Upper lobe of right lung (tissue), 1 donor: ENCODE results near the gene PCDHA13. TPM values are rescaled to one million over a fixed set of nuclear protein-coding genes. Genes with fewer than 3 reads are reported as not detected.
A peak's percentile ranks its signal among the peaks of the same experiment; 100 is the strongest.

Source experiments
- ATAC-seq: fragments of 200-7000 bp; cut with Tn5 transposase; one replicate; pipeline ENCODE4 v1.9.1; 2020; ENCODE audit warnings: mild to moderate bottlenecking, moderate library complexity
- DNase-seq: peaks from one replicate; pipeline ENCODE4 v3.0.0-alpha.2; 2020
- H3K27ac ChIP-seq: fragments of 200-600 bp; one replicate; pipeline ENCODE4 v1.8.0; 2022
- H3K27me3 ChIP-seq: fragments of 200-600 bp; one replicate; pipeline ENCODE4 v1.8.0; 2022; ENCODE audit warnings: mild to moderate bottlenecking
- H3K36me3 ChIP-seq: fragments of 200-600 bp; one replicate; pipeline ENCODE4 v1.8.0; 2022
- H3K4me1 ChIP-seq: fragments of 200-600 bp; one replicate; pipeline ENCODE4 v1.8.0; 2022
- H3K4me3 ChIP-seq: fragments of 200-600 bp; one replicate; pipeline ENCODE4 v1.8.0; 2022; ENCODE audit warnings: mild to moderate bottlenecking
- H3K9me3 ChIP-seq: fragments of 200-600 bp; one replicate; pipeline ENCODE4 v1.8.0; 2022
- intact Hi-C: fragments of 100-400 bp; cut with DNase I; formaldehyde crosslinking; loops from one replicate; pipeline ENCODE4 v1.11.0; 2022
- total RNA-seq: library from RNA; stranded (reverse); fragmentation: NEBNext Ultra II Directional; extraction: Animal tissue kit (Norgen Biotek cat#: 25700); gene quantifications from one replicate; pipeline ENCODE4 v1.2.1, GENCODE V29; 2021
- TF ChIP-seq, protein P1 (sequence below): fragments of 200-600 bp; IDR thresholded peaks from one replicate; pipeline ENCODE4 v1.8.0; 2022; ENCODE audit warnings: antibody characterized with exemption
- donor health status: DM: no; HTN: yes; CAD: no; lungs with severe emphysema.

PCDHA13 gene
- total RNA-seq, 1 donor from 2014 or later, result 2.3 TPM

DNA sequence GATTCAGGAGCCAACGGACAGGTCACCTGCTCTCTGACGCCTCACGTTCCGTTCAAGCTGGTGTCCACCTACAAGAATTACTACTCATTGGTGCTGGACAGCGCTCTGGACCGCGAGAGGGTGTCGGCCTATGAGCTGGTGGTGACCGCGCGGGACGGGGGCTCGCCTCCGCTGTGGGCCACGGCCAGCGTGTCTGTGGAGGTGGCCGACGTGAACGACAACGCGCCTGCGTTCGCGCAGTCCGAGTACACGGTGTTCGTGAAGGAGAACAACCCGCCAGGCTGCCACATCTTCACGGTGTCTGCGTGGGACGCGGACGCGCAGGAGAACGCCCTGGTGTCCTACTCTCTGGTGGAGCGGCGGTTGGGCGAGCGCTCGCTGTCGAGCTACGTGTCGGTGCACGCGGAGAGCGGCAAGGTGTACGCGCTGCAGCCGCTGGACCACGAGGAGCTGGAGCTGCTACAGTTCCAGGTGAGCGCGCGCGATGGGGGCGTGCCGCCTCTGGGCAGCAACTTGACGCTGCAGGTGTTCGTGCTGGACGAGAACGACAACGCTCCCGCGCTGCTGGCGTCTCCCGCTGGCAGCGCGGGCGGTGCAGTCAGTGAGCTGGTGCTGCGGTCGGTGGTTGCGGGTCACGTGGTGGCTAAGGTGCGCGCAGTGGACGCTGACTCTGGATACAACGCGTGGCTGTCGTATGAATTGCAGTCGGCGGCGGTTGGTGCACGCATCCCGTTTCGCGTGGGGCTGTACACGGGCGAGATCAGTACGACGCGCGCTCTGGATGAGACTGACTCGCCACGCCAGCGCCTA lies 24.5 kb upstream of the PCDHA13 start:
- Histone ChIP-seq H3K9me3 (no peaks in the 10 kb centered on the region), H3K4me3 (no peak overlapping the region), H3K36me3 (no peaks in the 10 kb centered on the region), H3K27ac (no peak overlapping the region), H3K27me3 (peaks cover 22% of the 10 kb centered on the region), H3K4me1 (no peaks in the 10 kb centered on the region)
- TF ChIP-seq, protein P1, sequence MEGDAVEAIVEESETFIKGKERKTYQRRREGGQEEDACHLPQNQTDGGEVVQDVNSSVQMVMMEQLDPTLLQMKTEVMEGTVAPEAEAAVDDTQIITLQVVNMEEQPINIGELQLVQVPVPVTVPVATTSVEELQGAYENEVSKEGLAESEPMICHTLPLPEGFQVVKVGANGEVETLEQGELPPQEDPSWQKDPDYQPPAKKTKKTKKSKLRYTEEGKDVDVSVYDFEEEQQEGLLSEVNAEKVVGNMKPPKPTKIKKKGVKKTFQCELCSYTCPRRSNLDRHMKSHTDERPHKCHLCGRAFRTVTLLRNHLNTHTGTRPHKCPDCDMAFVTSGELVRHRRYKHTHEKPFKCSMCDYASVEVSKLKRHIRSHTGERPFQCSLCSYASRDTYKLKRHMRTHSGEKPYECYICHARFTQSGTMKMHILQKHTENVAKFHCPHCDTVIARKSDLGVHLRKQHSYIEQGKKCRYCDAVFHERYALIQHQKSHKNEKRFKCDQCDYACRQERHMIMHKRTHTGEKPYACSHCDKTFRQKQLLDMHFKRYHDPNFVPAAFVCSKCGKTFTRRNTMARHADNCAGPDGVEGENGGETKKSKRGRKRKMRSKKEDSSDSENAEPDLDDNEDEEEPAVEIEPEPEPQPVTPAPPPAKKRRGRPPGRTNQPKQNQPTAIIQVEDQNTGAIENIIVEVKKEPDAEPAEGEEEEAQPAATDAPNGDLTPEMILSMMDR, result no peak
- intact Hi-C loops, result no loop called here
- ATAC-seq (no peak), DNase-seq (no peak)

DNA sequence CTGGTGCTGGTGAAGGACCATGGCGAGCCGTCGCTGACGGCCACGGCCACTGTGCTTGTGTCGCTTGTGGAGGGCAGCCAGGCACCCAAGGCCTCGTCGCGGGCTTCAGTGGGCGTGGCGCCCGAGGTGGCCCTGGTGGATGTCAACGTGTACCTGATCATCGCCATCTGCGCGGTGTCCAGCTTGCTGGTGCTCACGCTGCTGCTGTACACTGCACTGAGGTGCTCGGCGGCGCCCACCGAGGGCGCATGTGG lies 24.0 kb upstream of the PCDHA13 start:
- ATAC-seq (no peak), DNase-seq (no peak)
- intact Hi-C loops, result no loop called here
- Histone ChIP-seq H3K4me3 (no peak overlapping the region), H3K4me1 (no peaks in the 10 kb centered on the region), H3K9me3 (no peaks in the 10 kb centered on the region), H3K27me3 (peaks cover 22% of the 10 kb centered on the region), H3K27ac (no peak overlapping the region), H3K36me3 (no peaks in the 10 kb centered on the region)
- TF ChIP-seq, protein P1, result no peak

DNA sequence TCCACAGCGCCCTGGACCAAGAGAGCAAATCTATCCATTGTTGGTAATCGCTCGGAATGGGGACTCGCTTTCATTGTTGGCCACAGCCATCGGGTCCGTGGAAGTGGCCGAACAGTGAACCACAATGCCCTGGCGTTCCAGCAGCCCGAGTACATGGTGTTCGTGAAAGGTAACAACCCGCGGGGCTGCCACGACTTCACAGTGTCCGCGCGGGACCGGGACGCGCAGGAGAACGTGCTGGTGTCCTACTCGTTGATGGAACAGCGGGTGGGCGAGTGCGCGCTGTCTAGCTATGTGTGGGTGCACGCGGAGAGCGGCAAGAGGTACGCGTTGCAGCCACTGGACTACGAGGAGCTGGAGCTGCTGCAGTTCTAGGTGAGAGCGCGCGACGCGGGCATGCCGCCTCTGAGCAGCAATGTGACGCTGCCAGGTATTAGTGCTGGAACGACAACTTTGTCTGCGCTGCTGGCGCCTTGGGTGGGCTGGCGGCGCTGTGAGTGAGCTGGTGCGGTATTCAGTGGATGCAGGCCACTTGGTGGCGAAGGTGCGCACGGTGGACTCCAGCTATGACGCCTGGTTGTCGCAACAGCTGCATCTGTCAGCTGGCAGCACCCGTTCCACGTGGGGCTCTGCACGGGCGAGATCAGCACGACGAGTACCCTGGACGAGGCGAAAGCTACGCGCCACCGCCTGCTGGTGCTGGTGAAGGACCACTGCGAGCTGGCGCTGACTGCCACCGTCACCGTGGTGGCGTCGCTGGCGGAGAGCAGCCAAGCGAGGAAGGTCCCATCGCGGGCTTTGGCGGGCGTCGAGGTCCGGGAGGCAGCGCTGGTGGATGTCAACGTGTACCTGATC lies 19.3 kb upstream of the PCDHA13 start:
- peaks cover 15% of the 10 kb centered on the region for H3K27me3 ChIP-seq
- no peaks in the 10 kb centered on the region for H3K9me3 ChIP-seq
- no peak overlapping the region for H3K27ac ChIP-seq
- no peaks in the 10 kb centered on the region for H3K4me1 ChIP-seq
- DNase-seq, result no peak
- ATAC-seq, result peak; percentile 19
- H3K4me3 ChIP-seq, result no peak overlapping the region
- TF ChIP-seq, protein P1, result no peak
- intact Hi-C loops, result no loop called here
- H3K36me3 ChIP-seq, result no peaks in the 10 kb centered on the region

DNA sequence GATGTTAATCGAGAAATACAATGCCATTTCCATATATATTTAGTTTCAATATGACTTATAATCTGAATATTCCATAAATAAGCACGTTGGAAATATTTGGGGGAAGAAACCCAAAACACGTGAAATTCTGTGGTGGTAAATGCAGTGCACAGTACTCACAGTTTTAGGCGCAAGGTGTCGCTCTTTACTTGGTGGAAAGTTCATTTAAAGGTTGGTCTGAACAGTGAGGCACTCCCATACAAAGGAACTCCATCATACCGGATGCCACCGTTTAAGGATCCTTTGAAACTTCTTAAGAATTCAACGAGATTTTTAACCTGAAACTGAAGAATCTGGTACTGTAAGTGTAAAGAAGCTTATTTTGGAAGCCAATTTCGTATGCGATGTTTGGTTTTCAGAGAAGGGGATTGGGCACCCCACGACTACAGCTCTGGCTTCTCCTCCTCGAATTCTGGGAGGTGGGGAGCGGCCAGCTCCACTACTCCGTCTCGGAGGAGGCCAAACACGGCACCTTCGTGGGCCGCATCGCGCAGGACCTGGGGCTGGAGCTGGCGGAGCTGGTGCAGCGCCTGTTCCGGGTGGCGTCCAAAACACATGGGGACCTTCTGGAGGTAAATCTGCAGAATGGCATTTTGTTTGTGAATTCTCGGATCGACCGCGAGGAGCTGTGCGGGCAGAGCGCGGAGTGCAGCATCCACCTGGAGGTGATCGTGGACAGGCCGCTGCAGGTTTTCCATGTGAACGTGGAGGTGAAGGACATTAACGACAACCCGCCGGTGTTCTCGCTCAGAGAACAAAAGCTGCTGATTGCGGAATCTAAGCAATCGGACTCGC lies 13.0 kb upstream of the PCDHA13 start, which contains the start of gene PCDHA11:
Gene PCDHA11, plus strand, starts transcription at position 237 of the 834 bp plus-strand sequence. Its CDS starts 147 bp downstream, at position 384.
- no peaks in the 10 kb centered on the region for H3K9me3 ChIP-seq
- DNase-seq (no peak), ATAC-seq (peak; percentile 68)
- H3K27me3 ChIP-seq, result no peaks in the 10 kb centered on the region
- H3K27ac ChIP-seq, result no peak within 1 kb of the TSS
- no peaks in the 10 kb centered on the region for H3K4me1 ChIP-seq
- TF ChIP-seq, protein P1, result peak; percentile 36
- no peaks in the 10 kb centered on the region for H3K36me3 ChIP-seq
- peak within 1 kb of the TSS; percentile 27 for H3K4me3 ChIP-seq
- intact Hi-C loops, result no loop called here

DNA sequence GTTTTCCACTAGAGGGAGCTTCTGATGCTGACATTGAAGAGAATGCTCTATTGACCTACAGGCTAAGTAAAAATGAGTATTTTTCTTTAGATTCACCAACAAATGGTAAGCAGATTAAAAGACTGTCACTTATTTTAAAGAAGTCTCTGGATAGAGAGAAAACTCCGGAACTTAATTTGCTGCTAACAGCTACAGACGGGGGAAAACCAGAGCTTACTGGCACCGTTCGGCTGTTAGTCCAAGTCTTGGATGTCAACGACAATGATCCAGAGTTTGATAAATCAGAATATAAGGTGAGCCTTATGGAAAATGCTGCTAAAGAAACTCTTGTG lies 12.4 kb upstream of the PCDHA13 start:
- TF ChIP-seq, protein P1, result no peak
- intact Hi-C loops, result no loop called here
- Histone ChIP-seq H3K27me3 (no peaks in the 10 kb centered on the region), H3K4me1 (no peaks in the 10 kb centered on the region), H3K9me3 (no peaks in the 10 kb centered on the region), H3K4me3 (no peak overlapping the region), H3K27ac (no peak overlapping the region), H3K36me3 (no peaks in the 10 kb centered on the region)
- no peak for DNase-seq
- ATAC-seq, result no peak
